ENCODE data around the gene HAUS8.

HAUS8 gene

DNA sequence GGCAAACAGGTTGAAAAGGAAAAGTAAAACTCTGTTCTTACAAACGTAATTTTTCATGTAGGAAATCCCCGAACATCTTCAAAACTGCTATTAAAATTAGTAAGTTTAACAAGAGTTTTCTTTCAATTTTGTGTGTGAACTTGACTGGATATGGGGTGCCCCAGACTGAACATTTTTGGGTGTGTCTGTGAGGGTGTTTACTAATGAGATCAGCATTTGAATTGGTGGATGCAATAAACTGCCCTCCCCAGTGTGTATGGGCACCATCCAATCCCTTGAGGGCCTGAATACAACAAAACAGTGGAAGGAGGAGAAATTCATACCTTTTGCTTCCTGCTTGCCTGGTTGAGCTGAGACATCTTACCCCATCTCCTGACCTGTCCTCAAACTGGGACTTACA lies 11.8 kb downstream of the HAUS8 start:
- TF ChIP-seq, protein P1, sequence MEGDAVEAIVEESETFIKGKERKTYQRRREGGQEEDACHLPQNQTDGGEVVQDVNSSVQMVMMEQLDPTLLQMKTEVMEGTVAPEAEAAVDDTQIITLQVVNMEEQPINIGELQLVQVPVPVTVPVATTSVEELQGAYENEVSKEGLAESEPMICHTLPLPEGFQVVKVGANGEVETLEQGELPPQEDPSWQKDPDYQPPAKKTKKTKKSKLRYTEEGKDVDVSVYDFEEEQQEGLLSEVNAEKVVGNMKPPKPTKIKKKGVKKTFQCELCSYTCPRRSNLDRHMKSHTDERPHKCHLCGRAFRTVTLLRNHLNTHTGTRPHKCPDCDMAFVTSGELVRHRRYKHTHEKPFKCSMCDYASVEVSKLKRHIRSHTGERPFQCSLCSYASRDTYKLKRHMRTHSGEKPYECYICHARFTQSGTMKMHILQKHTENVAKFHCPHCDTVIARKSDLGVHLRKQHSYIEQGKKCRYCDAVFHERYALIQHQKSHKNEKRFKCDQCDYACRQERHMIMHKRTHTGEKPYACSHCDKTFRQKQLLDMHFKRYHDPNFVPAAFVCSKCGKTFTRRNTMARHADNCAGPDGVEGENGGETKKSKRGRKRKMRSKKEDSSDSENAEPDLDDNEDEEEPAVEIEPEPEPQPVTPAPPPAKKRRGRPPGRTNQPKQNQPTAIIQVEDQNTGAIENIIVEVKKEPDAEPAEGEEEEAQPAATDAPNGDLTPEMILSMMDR (IDR thresholded peaks at IDR 0.05; ENCODE audit: low read depth, low read length, missing control alignments), result no peak
- DNase-seq (ENCODE audit: extremely low read depth, low read depth), result no peak
- H3K4me3 ChIP-seq (replicated peaks; ENCODE audit: low read depth, low read length), result no peak overlapping the region

DNA sequence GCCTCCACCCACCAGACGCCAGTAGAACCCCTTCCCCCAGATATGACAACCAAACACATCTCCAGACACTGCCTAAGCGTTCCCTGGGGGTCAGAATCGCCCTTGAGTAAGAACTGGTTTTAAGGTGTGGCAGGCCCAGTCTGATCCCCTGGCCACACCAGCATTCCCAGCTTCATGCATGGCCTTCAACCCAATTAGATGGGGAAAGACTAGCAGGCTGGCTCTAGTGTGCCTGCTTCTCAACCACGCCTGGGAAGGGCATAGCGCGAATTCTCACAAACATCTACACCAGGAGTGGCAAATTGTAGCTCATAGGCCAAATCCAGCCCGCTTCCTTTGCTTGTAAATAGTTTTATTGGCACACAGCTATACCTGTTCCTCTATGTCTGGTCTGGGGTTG lies 13.6 kb downstream of the HAUS8 start:
- TF ChIP-seq, protein P1 (IDR thresholded peaks at IDR 0.05; ENCODE audit: low read depth, low read length, missing control alignments), result no peak
- no peak overlapping the region for H3K4me3 ChIP-seq (replicated peaks; ENCODE audit: low read depth, low read length)
- no peak for DNase-seq (ENCODE audit: extremely low read depth, low read depth)

DNA sequence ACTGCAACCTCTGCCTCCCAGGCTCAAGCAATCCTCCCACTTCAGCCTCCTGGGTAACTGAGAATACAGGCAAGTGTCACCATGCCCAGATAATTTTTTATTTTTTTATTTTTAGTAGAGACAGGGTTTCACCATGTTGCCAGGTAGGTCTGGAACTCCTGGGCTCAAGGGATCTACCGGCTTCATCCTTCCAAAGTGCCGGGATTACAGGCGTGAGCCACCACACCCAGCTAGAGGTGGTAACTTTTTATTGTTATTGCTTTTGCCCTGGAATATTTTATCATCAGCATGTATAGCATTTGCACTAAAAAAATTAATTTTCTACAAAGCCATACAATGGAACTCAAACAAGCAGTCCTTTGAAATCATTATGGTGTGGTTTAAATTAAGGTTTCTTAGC lies 14.0 kb downstream of the HAUS8 start:
- no peak overlapping the region for H3K4me3 ChIP-seq (replicated peaks; ENCODE audit: low read depth, low read length)
- TF ChIP-seq, protein P1 (IDR thresholded peaks at IDR 0.05; ENCODE audit: low read depth, low read length, missing control alignments), result no peak
- DNase-seq (ENCODE audit: extremely low read depth, low read depth), result no peak

DNA sequence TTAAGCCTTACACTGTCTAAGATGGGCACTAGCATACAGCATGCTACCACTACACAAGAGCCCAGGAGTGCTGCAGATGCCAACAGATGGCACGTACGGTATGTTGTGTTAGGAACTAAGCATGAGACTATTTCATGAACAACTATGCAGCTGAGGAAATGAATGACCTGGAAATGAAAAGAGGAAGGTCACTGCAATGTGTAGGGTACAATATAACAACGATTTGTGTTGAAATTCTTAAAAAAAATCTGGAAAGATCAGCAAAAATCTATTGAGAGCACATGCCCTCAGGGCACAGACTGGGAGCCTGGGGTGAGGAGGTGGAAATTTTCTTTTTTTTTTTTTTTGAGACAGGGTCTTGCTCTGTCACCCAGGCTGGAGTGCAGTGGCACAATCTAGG lies 14.4 kb downstream of the HAUS8 start:
- no peak for DNase-seq (ENCODE audit: extremely low read depth, low read depth)
- no peak overlapping the region for H3K4me3 ChIP-seq (replicated peaks; ENCODE audit: low read depth, low read length)
- TF ChIP-seq, protein P1 (IDR thresholded peaks at IDR 0.05; ENCODE audit: low read depth, low read length, missing control alignments), result no peak

DNA sequence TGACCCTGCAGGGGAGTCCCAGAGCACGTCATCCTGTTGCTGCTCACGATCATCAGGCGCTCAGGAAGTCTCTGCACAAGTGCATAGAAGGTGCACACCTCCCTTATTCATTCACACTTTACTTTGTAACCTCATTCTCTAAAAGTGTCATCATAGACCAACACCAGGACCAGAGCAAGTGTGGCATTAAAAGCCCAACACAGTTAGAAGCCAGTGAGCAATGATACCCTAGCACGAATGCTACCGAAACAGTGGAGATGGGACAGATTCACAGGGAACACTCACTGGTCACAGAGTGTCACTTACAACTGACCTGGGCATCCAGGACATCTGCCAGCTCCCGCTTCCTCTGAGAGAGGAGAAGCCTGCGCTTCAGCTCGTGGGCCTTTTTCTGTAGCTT lies 17.0 kb downstream of the HAUS8 start:
- no peak for DNase-seq (ENCODE audit: extremely low read depth, low read depth)
- TF ChIP-seq, protein P1 (IDR thresholded peaks at IDR 0.05; ENCODE audit: low read depth, low read length, missing control alignments), result no peak
- H3K4me3 ChIP-seq (replicated peaks; ENCODE audit: low read depth, low read length), result no peak overlapping the region

DNA sequence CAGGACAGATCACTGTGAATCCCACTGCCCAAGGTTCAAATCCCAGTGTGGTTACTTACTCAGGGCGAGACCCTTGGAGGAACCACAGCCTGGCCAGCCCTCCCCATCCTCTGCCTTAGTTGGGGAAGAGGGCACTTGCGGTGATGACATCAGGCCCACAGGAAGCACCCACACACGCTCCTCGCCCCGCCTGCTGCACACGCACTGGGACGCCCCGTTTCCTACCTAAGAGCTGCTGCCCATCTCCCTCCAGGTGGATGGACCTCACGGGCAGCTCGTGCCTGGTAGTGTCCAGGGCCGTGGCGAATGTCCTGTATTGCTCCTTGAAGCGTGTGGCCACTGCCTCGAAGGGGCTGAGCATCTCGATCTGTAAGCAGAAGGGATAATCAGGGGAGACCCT lies 19.6 kb downstream of the HAUS8 start:
- no peak overlapping the region for H3K4me3 ChIP-seq (replicated peaks; ENCODE audit: low read depth, low read length)
- TF ChIP-seq, protein P1 (IDR thresholded peaks at IDR 0.05; ENCODE audit: low read depth, low read length, missing control alignments), result no peak
- DNase-seq (ENCODE audit: extremely low read depth, low read depth), result no peak

DNA sequence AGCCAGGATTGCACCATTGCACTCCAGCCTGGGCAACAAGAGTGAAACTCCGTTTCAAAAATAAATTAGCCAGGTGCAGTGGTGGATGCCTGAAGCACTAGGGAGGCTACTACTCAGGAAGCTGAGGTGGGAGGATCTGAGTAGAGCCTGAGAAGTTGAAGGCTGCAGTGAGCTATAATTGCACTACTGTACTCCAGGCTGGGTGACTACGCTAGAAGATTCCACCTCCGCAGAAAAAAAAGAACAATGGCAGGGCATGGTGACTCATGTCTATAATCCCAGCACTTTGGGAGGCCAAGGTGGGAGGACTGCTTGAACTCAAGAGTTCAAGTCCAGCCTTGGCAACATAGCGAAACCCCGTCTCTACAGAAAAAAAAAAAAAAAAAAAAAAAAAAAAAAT lies 20.5 kb downstream of the HAUS8 start:
- TF ChIP-seq, protein P1 (IDR thresholded peaks at IDR 0.05; ENCODE audit: low read depth, low read length, missing control alignments), result no peak
- no peak overlapping the region for H3K4me3 ChIP-seq (replicated peaks; ENCODE audit: low read depth, low read length)
- DNase-seq (ENCODE audit: extremely low read depth, low read depth), result no peak
